GM18520 (cell line): ENCODE results near the gene TOM1L2.

Source experiments
- ATAC-seq: cut with Tn5 transposase; IDR thresholded peaks from one replicate; pipeline ENCODE4 v1.9.1; 2021; ENCODE audit not compliant: unreplicated experiment

TOM1L2 gene

DNA sequence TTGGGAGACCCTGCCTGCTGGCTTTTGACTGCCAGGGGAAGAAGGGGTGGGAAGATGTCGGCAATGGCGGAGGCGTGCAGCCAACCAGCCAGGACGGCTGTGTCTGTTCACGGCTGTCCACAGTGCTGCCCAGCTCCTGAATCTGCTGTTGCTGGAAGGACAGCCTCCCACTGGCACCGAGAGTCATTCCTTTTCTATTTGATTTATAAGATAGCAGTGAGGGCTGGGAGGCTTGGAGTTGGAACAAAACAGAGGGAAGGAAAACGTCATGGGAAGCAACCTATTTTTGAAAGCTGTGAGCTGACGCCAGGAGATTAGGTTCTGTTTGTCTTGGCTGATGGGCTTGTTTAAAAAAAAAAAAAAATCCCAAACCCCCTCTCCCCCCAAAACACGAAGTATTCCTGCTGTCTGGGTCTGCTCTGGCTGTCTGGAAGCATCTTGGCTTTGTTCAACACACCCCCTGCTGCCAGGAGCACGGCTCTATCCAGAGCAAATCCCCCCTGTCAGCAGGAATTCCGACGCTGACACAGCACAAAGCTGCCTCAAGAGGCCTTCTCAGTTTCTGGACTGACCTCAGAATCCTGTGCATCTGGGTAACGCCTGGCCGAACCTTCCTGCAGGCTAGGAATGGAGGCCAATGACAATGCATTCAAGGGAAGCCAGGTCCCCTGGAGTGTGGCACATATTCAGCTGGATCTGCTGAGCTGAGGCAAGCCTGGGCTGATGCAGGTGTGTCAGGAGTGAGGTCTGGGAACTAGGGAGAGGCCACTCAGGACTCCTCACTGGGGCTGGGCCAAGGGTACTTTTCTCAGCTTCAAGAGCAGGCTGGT, 94.5 kb downstream of the TOM1L2 start:
- ATAC-seq: no peak

DNA sequence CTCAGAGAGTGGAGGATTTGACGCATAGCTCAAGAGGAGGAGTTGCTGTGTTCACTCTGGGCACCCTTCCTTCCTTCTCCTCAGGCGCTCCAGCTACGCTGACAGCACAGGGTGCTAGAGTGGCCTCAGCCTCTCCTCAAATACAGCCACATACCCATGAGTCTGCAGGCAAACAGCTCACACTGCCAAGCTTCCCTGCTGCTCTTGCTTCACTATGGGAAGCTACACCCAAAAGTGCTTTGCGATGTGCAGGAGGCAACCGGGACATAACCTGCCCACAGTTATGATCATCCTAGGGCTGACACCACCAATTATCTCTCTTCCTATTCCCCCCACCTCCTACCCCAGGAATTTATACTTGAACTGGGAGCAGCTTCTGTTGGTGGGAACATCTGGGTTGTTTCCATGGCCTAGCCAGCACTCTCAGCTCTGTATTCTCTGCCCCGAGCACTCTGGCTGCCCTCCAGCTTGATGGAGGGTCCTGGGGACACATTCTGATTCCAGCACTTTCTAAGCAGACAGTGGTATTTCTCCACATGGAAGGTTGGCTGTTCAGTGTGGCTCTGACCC, 95.2 kb downstream of the TOM1L2 start:
- no peak for ATAC-seq

- ATAC-seq: no peak
Measured at GRCh38 chr17:17874478-17874877, 97.7 kb downstream of the TOM1L2 start.

DNA sequence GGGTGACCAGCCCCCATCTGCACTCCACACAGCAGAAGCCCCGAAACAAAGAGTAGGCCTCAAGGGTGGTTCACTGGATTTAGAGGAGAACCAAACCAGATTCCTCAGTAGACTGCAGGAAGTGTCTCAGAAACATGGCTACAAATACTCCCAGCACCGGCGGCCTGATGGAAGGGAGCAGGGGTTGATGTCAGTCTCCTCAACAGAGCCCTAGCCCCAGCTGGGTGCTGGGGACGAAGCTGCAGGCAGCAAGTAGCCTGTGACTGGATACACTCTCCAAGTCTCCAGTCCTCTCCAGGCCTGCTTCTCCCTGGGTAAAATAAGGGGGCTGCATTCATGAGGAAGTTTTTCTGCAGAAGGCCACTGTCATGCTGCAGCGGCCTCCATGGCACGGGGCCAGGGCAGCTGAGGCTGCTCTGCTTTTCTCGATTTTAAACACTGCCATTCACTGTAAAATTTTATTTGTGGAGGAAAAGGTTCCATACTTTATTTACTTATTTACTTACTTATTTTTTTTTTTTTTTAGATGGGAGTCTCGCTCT, 98.7 kb downstream of the TOM1L2 start:
- no peak for ATAC-seq

GRCh38 chr17:17872547-17873345, 99.5 kb downstream of the TOM1L2 start:
- ATAC-seq: no peak

DNA sequence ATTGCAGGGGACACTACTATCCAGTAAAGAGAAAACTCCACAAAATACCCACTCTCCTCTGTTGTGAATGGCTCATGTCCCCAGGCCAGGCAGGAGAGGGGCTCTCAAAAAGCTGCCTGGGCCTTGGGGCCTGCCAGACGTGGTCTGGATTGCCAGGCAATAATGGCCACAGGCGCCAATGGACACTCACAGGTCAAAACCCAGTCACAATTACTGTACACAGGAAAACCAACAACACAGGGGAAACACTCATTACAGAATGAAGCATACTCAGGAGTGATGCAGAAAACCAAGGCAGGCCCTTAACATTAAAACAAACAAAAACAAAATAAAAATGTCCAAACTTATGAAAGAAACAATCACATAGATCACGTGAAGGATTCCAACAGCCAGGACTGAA, 100.3 kb downstream of the TOM1L2 start:
- ATAC-seq: no peak

GRCh38 chr17:17870247-17870646, 102.0 kb downstream of the TOM1L2 start:
- ATAC-seq: no peak

DNA sequence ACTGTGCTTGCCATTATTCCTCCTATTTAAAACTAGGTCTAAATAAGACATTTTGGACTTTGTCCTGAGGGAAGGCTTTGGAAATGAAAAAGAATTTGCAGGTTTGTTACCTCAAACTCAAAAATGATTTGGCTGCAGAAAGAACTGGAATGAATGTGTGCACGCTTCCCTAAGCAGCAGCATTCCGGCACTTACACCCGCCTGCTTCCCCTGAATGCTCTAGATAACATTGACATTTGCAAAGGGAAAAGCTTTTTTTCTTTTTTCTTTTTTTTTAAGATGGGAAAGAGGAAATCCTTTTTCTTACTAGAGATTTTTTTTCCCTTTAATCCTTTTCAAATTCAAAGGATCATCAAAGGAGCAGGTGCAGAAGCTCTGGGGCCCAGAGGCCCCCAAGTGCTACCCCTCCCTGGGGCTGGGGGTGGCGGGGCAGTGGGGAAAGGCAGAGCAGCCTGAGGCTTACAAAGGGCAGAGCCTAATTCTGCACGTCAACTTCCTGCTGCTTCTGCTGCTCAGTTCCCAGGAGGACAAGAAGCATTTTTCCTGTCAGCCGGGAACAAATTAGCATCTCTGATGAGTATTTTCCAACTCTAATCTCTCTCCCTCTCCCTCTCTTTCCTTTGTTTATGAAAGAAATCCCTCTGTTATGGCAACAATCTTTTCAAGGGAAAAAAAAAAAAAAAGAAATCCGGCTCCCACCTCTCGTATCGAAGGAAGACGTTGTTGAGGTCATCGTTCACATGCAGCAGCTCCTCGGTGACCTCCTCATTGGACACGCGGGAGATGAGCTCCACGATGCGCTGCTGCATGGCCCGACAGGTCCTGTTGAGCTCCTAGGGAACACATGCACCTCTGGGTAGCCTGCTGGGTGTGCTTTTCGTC, 103.3 kb downstream of the TOM1L2 start:
- ATAC-seq: no peak

DNA sequence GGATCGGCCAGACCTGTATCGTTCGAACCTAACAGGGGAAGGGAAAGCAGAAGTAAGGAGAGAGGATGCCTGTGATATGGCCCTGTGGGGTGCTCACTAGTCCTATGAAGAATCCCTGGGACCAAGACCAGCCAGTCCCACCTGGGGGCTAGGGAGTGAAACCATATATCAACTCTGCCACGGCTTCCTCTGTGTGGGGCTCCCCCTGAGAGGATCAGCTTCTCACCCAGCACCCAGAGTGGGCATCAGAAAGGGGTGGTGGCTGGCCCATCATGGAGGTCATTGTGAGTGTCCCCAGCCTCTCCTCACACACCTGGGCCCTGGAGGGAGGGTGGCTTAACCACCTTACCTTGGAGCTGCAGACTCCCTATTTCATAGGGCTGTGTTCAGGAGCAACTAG, 105.3 kb downstream of the TOM1L2 start:
- ATAC-seq: no peak

DNA sequence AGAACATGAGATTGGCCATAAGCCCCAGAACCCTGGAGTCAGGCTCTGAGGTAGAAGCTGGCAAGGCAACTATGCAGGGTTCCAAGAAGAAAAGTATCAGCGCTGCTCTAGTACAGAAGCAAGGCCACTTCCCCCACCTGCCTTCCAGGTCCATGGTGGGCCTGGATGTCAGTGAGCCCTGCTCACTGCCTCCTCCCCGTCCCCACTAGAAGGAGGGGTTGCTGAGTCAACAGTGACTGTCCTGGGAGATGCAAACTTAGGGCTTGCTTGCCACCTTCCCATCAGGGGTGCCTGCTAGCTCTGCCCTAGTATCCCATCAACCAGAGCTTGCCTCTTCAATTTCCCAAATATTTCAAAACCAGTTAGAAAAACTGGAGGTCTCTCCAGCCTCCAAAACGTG, 105.8 kb downstream of the TOM1L2 start:
- ATAC-seq: no peak

DNA sequence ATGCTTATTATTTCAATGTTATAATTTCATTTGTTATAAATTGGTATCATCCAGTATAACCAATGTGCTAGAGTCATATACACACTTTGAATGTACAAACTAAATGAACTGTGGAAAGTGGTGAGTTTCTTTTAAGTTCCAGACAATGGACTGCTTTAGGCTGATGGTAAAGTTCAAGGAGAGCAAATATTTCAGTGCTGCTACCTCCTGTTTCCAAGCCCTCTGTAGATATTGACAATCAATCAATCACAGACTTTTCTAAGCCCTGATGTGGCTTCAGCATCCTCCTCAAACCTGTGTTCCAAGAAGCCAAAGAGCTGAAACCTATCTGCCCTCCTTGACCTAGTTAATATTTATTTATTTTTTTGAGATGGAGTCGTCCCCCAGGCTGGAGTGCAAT, 107.2 kb downstream of the TOM1L2 start:
- no peak for ATAC-seq

DNA sequence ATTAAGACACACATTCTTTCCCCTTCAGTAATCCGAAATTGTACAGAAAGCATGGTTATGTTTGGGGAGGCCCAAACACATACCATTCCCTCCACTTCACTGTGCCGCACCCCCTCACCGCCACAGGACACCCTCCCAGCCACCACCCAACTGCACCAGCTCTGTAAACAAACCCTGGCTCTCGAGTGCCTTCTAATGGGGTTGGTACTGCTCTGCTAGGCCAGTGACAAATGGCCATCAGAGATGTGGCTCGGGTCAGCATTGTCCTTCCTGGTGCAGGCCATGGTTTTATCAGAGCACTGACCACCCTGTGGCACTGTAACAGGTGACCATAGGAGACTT, 111.5 kb downstream of the TOM1L2 start:
- no peak for ATAC-seq

DNA sequence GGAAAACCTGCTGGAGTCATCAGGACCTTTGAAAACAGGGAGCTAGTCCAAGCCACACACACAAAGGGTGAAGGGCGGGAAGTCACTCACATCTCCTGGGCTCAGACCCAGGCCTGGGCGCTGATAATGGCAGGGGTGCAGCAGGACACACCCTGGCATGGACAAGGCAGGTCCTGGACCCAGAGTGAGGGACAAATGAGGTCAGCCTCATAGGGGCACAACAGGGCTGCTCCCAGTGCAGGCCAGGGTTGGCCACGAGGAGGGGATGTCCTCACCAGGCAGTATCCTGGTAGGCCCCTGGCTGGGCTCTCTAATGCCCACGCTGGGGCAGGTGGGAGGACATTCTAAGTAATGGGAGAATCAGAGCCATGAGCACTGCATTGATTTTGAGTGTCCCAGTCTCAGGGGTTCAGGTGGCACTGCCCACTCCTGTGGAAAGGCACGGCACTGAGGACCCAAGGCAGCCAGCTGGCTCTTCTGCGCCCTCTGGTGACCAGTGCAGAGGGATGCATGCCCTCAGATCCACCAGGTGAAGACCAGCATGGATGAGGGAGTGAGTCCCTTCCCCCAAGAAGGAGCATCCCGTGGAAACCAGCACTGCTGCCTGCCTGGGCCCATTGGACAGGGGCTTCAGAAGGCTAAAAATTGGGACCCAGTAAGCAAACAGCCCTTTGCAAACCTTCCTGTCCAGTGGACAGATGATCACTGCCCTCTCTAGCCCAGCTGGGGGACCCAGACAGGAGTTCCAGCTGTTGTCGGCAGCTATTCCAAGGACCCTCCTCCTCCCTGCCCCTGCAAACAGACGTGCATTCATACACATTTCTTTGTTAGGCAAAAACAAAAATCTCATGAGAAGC, 112.1 kb downstream of the TOM1L2 start:
- ATAC-seq: no peak

DNA sequence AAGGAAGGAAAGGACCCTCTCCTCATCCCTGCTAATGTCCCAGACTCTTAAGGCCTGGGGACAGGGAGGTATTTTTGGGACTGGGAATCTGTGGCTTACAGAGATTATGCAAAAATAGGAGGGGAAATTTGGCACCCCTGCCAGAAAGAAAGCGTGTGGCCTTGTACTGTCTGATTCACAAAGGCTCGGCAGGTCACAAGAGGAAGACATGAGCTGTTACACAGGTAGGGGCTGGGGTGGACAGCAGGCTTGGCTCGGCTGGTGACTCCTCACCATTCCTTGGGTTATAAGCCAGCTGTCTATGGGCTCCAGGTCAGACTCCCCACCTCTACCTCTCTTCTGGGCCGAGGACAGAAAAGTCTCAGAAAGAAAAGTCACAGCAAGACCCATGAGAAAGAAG, 114.7 kb downstream of the TOM1L2 start:
- ATAC-seq: no peak

GRCh38 chr17:17856386-17856785, 115.8 kb downstream of the TOM1L2 start:
- no peak for ATAC-seq

DNA sequence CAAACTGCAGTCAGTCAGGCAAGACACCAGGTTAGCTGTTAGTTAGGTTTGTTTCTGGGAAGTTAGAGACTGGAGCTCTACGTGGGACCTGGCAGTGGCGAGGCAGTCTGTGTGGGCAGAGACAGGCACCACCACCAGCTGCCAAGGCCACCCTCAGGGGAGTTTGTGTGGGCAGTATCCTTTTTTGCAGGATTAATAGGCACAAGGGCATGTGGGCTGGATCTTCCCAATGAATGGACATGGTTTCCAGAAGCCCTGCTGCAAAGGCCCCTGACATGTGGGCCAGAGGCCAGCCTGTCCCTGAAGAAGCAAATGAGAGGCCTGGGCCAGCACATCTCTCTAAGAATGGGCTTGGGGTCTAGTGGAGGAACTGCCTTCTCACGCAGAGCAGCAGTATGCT, 116.2 kb downstream of the TOM1L2 start:
- no peak for ATAC-seq

- ATAC-seq: no peak
Measured at GRCh38 chr17:17853811-17854447, 118.3 kb downstream of the TOM1L2 start.

DNA sequence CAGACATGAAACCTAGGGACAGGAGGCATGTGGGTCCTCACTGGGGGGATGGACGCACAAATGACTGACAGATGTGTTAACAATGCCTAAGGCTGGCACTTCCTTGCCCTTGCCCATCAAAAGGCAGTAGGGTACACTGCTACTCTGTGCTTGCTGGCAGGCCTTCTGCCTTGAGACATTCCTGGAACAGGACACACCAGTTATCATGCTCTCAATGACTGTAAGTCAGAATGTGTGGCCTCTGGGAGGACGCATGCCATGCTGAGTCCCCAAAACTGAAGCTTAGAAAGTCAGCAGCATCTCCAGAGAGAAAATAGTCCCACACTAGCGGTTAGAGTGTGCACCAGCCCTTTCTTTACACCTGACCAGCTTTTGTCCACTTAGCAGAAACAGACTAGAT, 119.3 kb downstream of the TOM1L2 start:
- ATAC-seq: no peak
